ENCODE measurements around the gene NUMBL. TPM values are rescaled to one million over a fixed set of nuclear protein-coding genes. Genes with fewer than 3 reads are reported as not detected.

Gene NUMBL
- total RNA-seq, 2 donors from 2014 or later, result 9.1 to 73.5 TPM

- ATAC-seq, result no peak
- Histone ChIP-seq H3K36me3 (replicated peaks in 1 of 2; ENCODE audit: insufficient read depth in 1 of 2, low read depth in 2 of 2) (peaks cover 0 to 7% of the 10 kb centered on the region in 2 donors), H3K27ac (no peak overlapping the region), H3K27me3 (no peaks in the 10 kb centered on the region), H3K9me3 (no peaks in the 10 kb centered on the region), H3K4me1 (no peaks in the 10 kb centered on the region), H3K4me3 (no peak overlapping the region)
- 89 to 90% methylated on average over 7 of the region's 7 CpGs for WGBS, 2 donors
- intact Hi-C loops (cut with DNase I), result no loop called here
- TF ChIP-seq CTCF (IDR thresholded peaks at IDR 0.05) (no peak), POLR2A (IDR thresholded peaks at IDR 0.05) (no peak)
- DNase-seq, result no peak
These were observed 17.7 kb downstream of the NUMBL start for GRCh38 chr19:40672573-40673299.

DNA sequence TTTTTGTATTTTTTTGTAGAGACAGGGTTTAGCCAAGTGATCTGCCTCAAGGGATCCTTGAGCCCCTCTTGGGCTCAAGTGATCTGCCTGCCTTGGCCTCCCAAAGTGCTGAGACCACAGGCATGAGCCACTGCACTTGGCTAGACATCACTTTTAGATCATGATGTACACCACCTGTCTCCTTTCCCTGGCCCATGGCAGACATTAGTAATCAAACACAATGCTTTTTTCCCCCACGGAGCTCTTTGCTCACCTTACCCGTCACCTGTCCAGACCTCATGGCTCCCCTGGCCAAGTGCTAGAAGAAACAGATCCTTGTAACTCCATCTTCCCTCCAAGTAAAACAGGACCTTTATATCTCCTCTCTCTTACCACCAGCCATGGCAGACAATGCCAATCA is 18.4 kb downstream of the NUMBL start:
- DNase-seq (no peak), ATAC-seq (no peak)
- H3K4me1 ChIP-seq, result no peaks in the 10 kb centered on the region
- no peak overlapping the region for H3K4me3 ChIP-seq
- intact Hi-C loops (cut with DNase I), result no loop called here
- 42 to 71% methylated on average over 2 of the region's 2 CpGs for WGBS, 2 donors
- peaks cover 0 to 7% of the 10 kb centered on the region in 2 donors for H3K36me3 ChIP-seq (replicated peaks in 1 of 2; ENCODE audit: insufficient read depth in 1 of 2, low read depth in 2 of 2)
- H3K9me3 ChIP-seq, result no peaks in the 10 kb centered on the region
- TF ChIP-seq CTCF (IDR thresholded peaks at IDR 0.05) (no peak), POLR2A (IDR thresholded peaks at IDR 0.05) (no peak)
- H3K27ac ChIP-seq, result no peak overlapping the region
- no peaks in the 10 kb centered on the region for H3K27me3 ChIP-seq

DNA sequence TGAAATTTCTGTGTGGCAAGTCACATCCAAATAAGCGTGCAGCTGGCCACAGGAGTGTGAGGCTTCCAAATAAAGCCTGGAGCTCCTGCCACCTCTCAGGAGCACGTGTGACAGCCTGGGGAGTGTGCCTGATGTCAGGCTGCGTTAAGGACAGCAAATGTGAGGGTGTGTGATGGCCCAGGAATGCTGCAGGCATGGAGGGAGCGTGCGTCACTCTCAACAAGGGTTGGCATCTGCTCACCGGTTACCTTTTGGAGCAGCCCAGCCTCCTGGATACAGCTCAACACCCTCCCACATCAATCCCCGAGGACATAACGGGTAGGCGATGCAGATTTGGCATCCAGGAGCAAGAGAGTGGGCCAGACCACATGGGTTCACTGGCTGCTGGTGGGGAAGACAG is 19.0 kb downstream of the NUMBL start:
- no peak overlapping the region for H3K4me3 ChIP-seq
- no peaks in the 10 kb centered on the region for H3K9me3 ChIP-seq
- ATAC-seq, result no peak
- peaks cover 0 to 7% of the 10 kb centered on the region in 2 donors for H3K36me3 ChIP-seq (replicated peaks in 1 of 2; ENCODE audit: insufficient read depth in 1 of 2, low read depth in 2 of 2)
- TF ChIP-seq POLR2A (IDR thresholded peaks at IDR 0.05), result no peak
- no peak for TF ChIP-seq CTCF (IDR thresholded peaks at IDR 0.05)
- DNase-seq, result no peak
- H3K27ac ChIP-seq, result no peak overlapping the region
- WGBS, 2 donors, result 82 to 84% methylated on average over 9 of the region's 9 CpGs
- intact Hi-C loops (cut with DNase I), result no loop called here
- H3K4me1 ChIP-seq, result no peaks in the 10 kb centered on the region
- no peaks in the 10 kb centered on the region for H3K27me3 ChIP-seq

DNA sequence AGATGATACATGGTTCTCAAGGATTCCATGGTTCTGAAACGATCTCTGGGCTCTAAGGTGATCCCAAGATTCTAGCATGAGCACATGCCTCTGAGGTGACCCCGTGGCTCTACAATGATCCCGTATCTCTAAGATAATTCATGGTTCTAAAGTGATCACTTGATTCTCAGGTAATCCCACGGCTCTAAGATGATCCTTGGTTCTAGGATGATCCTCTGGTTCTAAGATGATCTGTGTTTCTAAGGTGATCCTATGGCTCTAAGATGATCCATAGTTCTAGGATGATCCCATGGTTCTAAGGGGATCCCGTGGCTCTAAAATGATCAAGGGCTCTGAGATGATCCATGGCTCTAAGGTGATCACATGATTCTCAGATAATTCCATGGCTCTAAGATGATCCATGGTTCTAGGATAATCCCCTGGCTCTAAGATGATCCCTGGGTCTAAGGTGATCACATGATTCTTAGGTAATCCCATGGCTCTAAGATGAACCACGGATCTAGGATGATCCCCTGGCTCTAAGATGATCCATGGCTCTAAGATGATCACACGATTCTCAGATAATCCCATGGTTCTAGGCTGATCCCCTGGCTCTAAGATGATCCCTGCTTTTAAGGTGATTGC is 21.3 kb downstream of the NUMBL start:
- ATAC-seq (no peak), DNase-seq (no peak)
- no peaks in the 10 kb centered on the region for H3K9me3 ChIP-seq
- no peaks in the 10 kb centered on the region for H3K4me1 ChIP-seq
- peaks cover 0 to 7% of the 10 kb centered on the region in 2 donors for H3K36me3 ChIP-seq (replicated peaks in 1 of 2; ENCODE audit: insufficient read depth in 1 of 2, low read depth in 2 of 2)
- H3K27ac ChIP-seq, result no peak overlapping the region
- WGBS, 2 donors, result 81% methylated on average over 6 to 7 of the region's 7 CpGs
- TF ChIP-seq CTCF (IDR thresholded peaks at IDR 0.05) (no peak), POLR2A (IDR thresholded peaks at IDR 0.05) (no peak)
- H3K4me3 ChIP-seq, result no peak overlapping the region
- H3K27me3 ChIP-seq, result no peaks in the 10 kb centered on the region
- intact Hi-C loops (cut with DNase I), result no loop called here

Measured in body of pancreas (tissue), 4 donors.